H1 (cell line): ENCODE measurements around the gene ADAMTS9. TPM values are rescaled to one million over a fixed set of nuclear protein-coding genes. Genes with fewer than 3 reads are reported as not detected.

ENCODE experiments used
- CTCF ChIA-PET: fragments of 300-600 bp; sonication (Branson Sonifier 250); formaldehyde crosslinking; loops from one replicate; lab custom pipeline; 2021; ENCODE audit not compliant: partially characterized antibody; lab: Charles Lee
- POLR2A ChIA-PET: fragments of 300-600 bp; sonication (Branson Sonifier 250); formaldehyde crosslinking; loops from one replicate; lab custom pipeline; 2021; ENCODE audit warnings: inconsistent platforms; ENCODE audit not compliant: partially characterized antibody; lab: Charles Lee
- DNase-seq, 2 experiments: peaks; one replicate each; pipeline versions ENCODE4 v3.0.0 to v3.0.0-alpha.2; 2010 to 2022; ENCODE audit warnings: low spot score in 2 of 2, low read depth in 1 of 2, mixed read lengths in 1 of 2
- FAIRE-seq: peaks from 2 replicates; lab custom pipeline; 2011; peaks lifted over from hg19 to GRCh38; lab: Jason Lieb, UNC
- H2AFZ ChIP-seq: 2 replicates; pipeline ENCODE4 v1.8.1; 2012; ENCODE audit warnings: low read length, inconsistent platforms
- H2AK5ac ChIP-seq: 2 replicates; pipeline ENCODE4 v1.6.1; 2013; ENCODE audit warnings: low read depth, low read length
- H2BK120ac ChIP-seq: replicated peaks from 2 replicates; pipeline ENCODE3; 2013; ENCODE audit warnings: low read depth, low read length, inconsistent platforms
- H2BK12ac ChIP-seq: 2 replicates; pipeline ENCODE4 v1.6.1; 2013; ENCODE audit warnings: low read depth, low read length
- H2BK15ac ChIP-seq: 2 replicates; pipeline ENCODE4 v1.6.1; 2013; ENCODE audit warnings: low read length
- H2BK20ac ChIP-seq: 2 replicates; pipeline ENCODE4 v1.6.1; 2013; ENCODE audit warnings: low read length
- H2BK5ac ChIP-seq: 2 replicates; pipeline ENCODE4 v1.6.1; 2013; ENCODE audit warnings: low read depth, low read length
- H3K14ac ChIP-seq: 2 replicates; pipeline ENCODE4 v1.6.1; 2013; ENCODE audit warnings: inconsistent platforms; ENCODE audit not compliant: insufficient read length
- H3K18ac ChIP-seq: 2 replicates; pipeline ENCODE4 v1.6.1; 2013; ENCODE audit warnings: low read length; ENCODE audit errors: extremely low read depth
- H3K23ac ChIP-seq: 2 replicates; pipeline ENCODE4 v1.6.1; 2013; ENCODE audit warnings: inconsistent platforms; ENCODE audit not compliant: insufficient read length
- H3K23me2 ChIP-seq: 2 replicates; pipeline ENCODE4 v1.6.1; 2013; ENCODE audit warnings: low read depth, low read length
- H3K27ac ChIP-seq: 2 replicates; pipeline ENCODE4 v1.6.1; 2011; ENCODE audit warnings: low read depth, low read length, inconsistent platforms
- H3K27me3 ChIP-seq, 4 experiments: replicated peaks in 1 of 4; 1 replicate in 1 of 4; 2 replicates in 3 of 4; pipeline versions ENCODE4 v1.6.1 to v1.8.1; 2011 to 2013; ENCODE audit warnings: low read length in 3 of 4, mild to moderate bottlenecking in 3 of 4, inconsistent platforms in 2 of 4, mixed read lengths in 2 of 4, moderate library complexity in 1 of 4; ENCODE audit not compliant: control insufficient read depth in 3 of 4, insufficient read depth in 3 of 4; ENCODE audit errors: extremely low read depth in 1 of 4
- H3K36me3 ChIP-seq, 4 experiments: 2 replicates each; pipeline versions ENCODE4 v1.6.1 to v1.8.1; 2011 to 2013; ENCODE audit warnings: mild to moderate bottlenecking in 4 of 4, low read length in 3 of 4, moderate library complexity in 2 of 4, control low read depth in 1 of 4, inconsistent platforms in 1 of 4; ENCODE audit not compliant: insufficient read depth in 4 of 4, control insufficient read depth in 2 of 4
- H3K4ac ChIP-seq: replicated peaks from 2 replicates; pipeline ENCODE3; 2013; ENCODE audit warnings: low read length, low read depth, mixed read lengths, inconsistent platforms; ENCODE audit not compliant: insufficient read length
- H3K4me1 ChIP-seq, 4 experiments: replicated peaks in 1 of 4; 1 replicate in 1 of 4; 2 replicates in 3 of 4; pipeline versions ENCODE4 v1.6.1 to v1.8.1; 2011 to 2013; ENCODE audit warnings: low read length in 3 of 4, inconsistent platforms in 2 of 4, mixed read lengths in 1 of 4; ENCODE audit not compliant: insufficient read depth in 4 of 4, control insufficient read depth in 3 of 4
- H3K4me2 ChIP-seq, 2 experiments: 2 replicates each; pipeline versions ENCODE4 v1.6.1 to v1.8.1; 2011 to 2013; ENCODE audit warnings: low read depth in 2 of 2, low read length in 2 of 2, control low read depth in 1 of 2, inconsistent platforms in 1 of 2, mild to moderate bottlenecking in 1 of 2; ENCODE audit not compliant: insufficient read depth in 1 of 2
- H3K4me3 ChIP-seq, 4 experiments: fragments of 200-600, 300-600 bp in 1 of 4; sonication (generic), shearing (Covaris generic), sonication (Bioruptor Twin) in 1 of 4; 2 replicates each; pipeline versions ENCODE4 v1.5.1 to v1.8.1; 2011 to 2016; ENCODE audit warnings: low read length in 4 of 4, low read depth in 3 of 4, control low read depth in 2 of 4, inconsistent platforms in 2 of 4, mild to moderate bottlenecking in 2 of 4, mixed read lengths in 1 of 4, moderate library complexity in 1 of 4; ENCODE audit not compliant: insufficient read depth in 2 of 4; ENCODE audit errors: extremely low read depth in 1 of 4
- H3K56ac ChIP-seq: replicated peaks from 2 replicates; pipeline ENCODE3; 2013; ENCODE audit warnings: low read depth, mild to moderate bottlenecking, mixed read lengths, low read length, inconsistent platforms; ENCODE audit not compliant: insufficient read length
- H3K79me1 ChIP-seq: 2 replicates; pipeline ENCODE4 v1.6.1; 2013; ENCODE audit warnings: low read depth, low read length, control low read depth
- H3K79me2 ChIP-seq, 2 experiments: 2 replicates each; pipeline versions ENCODE4 v1.6.1 to v1.8.1; 2012 to 2013; ENCODE audit warnings: low read length in 2 of 2, mild to moderate bottlenecking in 2 of 2, inconsistent platforms in 1 of 2; ENCODE audit not compliant: insufficient read depth in 2 of 2, control insufficient read depth in 1 of 2
- H3K9ac ChIP-seq, 4 experiments: replicated peaks in 1 of 4; 1 replicate in 1 of 4; 2 replicates in 3 of 4; pipeline versions ENCODE4 v1.6.1 to v1.8.1; 2011 to 2013; ENCODE audit warnings: low read depth in 3 of 4, low read length in 3 of 4, control low read depth in 2 of 4, mild to moderate bottlenecking in 2 of 4, moderate library complexity in 2 of 4, inconsistent platforms in 1 of 4; ENCODE audit errors: extremely low read depth in 1 of 4
- H3K9me3 ChIP-seq, 2 experiments: 2 replicates each; pipeline versions ENCODE4 v1.6.1 to v1.8.1; 2012 to 2013; ENCODE audit warnings: mild to moderate bottlenecking in 2 of 2, moderate library complexity in 2 of 2, control low read depth in 1 of 2, inconsistent platforms in 1 of 2, low read depth in 1 of 2, low read length in 1 of 2, mixed read lengths in 1 of 2; ENCODE audit not compliant: insufficient read depth in 2 of 2
- H4K20me1 ChIP-seq, 2 experiments: replicated peaks in 1 of 2; 2 replicates each; pipeline versions ENCODE3 to v1.8.1; 2011 to 2013; ENCODE audit warnings: inconsistent platforms in 2 of 2, low read length in 2 of 2, mild to moderate bottlenecking in 1 of 2; ENCODE audit not compliant: insufficient read depth in 2 of 2, control insufficient read depth in 1 of 2
- H4K5ac ChIP-seq: 2 replicates; pipeline ENCODE4 v1.6.1; 2013; ENCODE audit warnings: low read length, low read depth, mixed read lengths, inconsistent platforms; ENCODE audit not compliant: insufficient read length
- H4K8ac ChIP-seq: 2 replicates; pipeline ENCODE4 v1.8.0; 2013; ENCODE audit warnings: mild to moderate bottlenecking, moderate library complexity, low read length, inconsistent platforms; ENCODE audit not compliant: insufficient read depth; ENCODE audit errors: extremely low read depth
- H4K91ac ChIP-seq: replicated peaks from 2 replicates; pipeline ENCODE3; 2013; ENCODE audit warnings: low read length, mixed read lengths, inconsistent platforms; ENCODE audit not compliant: insufficient read length
- ATF2 ChIP-seq: IDR thresholded peaks from 2 replicates; pipeline ENCODE4 v1.6.1; 2012; ENCODE audit warnings: low read length, inconsistent platforms
- CBX5 ChIP-seq: fragments of 300-800, 300-1000 bp; sonication (generic); IDR thresholded peaks from 2 replicates; pipeline ENCODE4 v1.7.1; 2016; ENCODE audit warnings: antibody characterized with exemption, low read length, low read depth
- EGR1 ChIP-seq: IDR thresholded peaks from 2 replicates; pipeline ENCODE4 v1.6.1; 2011; ENCODE audit warnings: low read depth, low read length, borderline replicate concordance
- KDM5A ChIP-seq: fragments of 200-600 bp; IDR thresholded peaks from 2 replicates; pipeline ENCODE4 v1.7.1; 2012; ENCODE audit warnings: mild to moderate bottlenecking, low read length, inconsistent platforms, mixed read lengths
- POLR2A ChIP-seq, 2 experiments: IDR thresholded peaks; 1 replicate in 1 of 2; 2 replicates in 1 of 2; pipeline ENCODE4 v1.6.1; 2011; ENCODE audit warnings: low read depth in 2 of 2, low read length in 2 of 2, mild to moderate bottlenecking in 2 of 2; ENCODE audit errors: control extremely low read depth in 1 of 2
- RBBP5 ChIP-seq: IDR thresholded peaks from 2 replicates; pipeline ENCODE4 v1.7.1; 2012; ENCODE audit warnings: low read depth, mild to moderate bottlenecking, inconsistent platforms, low read length, moderate library complexity, borderline replicate concordance
- SIN3A ChIP-seq, 2 experiments: IDR thresholded peaks in 1 of 2; conservative IDR thresholded peaks in 1 of 2; 2 replicates each; pipeline ENCODE4 v1.6.1; 2011 to 2012; ENCODE audit warnings: low read length in 2 of 2, improper control_type of control experiment in 1 of 2, low read depth in 1 of 2, mild to moderate bottlenecking in 1 of 2
- SIRT6 ChIP-seq: IDR thresholded peaks from one replicate; pipeline ENCODE4 v1.7.1; 2012; ENCODE audit warnings: low read length, inconsistent platforms
- SP2 ChIP-seq: IDR thresholded peaks from 2 replicates; pipeline ENCODE4 v1.6.1; 2012; ENCODE audit warnings: mild to moderate bottlenecking, low read length, inconsistent platforms
- YY1 ChIP-seq: IDR thresholded peaks from 2 replicates; pipeline ENCODE4 v1.6.1; 2011; ENCODE audit warnings: low read depth, mild to moderate bottlenecking, low read length
- WGBS, 2 experiments: shearing (Covaris generic) in 1 of 2; methylation state at CpG; one replicate each; pipeline versions ENCODE4 v1.1.6 to v1.1.7; 2013 to 2015; ENCODE audit warnings: low lambda C conversion rate in 2 of 2, mixed read lengths in 2 of 2, inconsistent platforms in 1 of 2, low coverage in 1 of 2, missing lambda C conversion rate in 1 of 2; ENCODE audit not compliant: insufficient replicate concordance in 2 of 2, insufficient coverage in 1 of 2, insufficient read length in 1 of 2; ENCODE audit errors: extremely low coverage in 1 of 2, missing lambda C conversion rate in 1 of 2; 5-methylcytosine and 5-hydroxymethylcytosine counted together
- polyA plus RNA-seq, 7 experiments: library from polyadenylated mRNA; depleted of rRNA in 3 of 7; stranded (reverse) in 5 of 7; unstranded in 2 of 7; fragments of >200 nt in 5 of 7; fragments of 200-250 nt in 2 of 7; gene quantifications; 1 replicate in 5 of 7; 2 replicates in 1 of 7; 4 replicates in 1 of 7; pipeline versions ENCODE4 v1.2.1 to v1.2.3, GENCODE V29; 2011 to 2013; ENCODE audit warnings: missing spikeins in 2 of 7, mixed read lengths in 2 of 7
- total RNA-seq: library from RNA; stranded (reverse); fragmentation: NEBNext Ultra II Directional; extraction: Animal tissue kit (Norgen Biotek cat#: 25700); gene quantifications from 2 replicates; pipeline ENCODE4 v1.2.1, GENCODE V29; 2021

ADAMTS9 gene
- total and polyA plus RNA-seq, 2 of the 8 experiments (the other 6 are each of a cell fraction or from before 2014, with no cell fraction given) = 0.20 to 0.41 TPM

- Histone ChIP-seq H2BK15ac (no peak overlapping the region), H2AK5ac (no peak overlapping the region), H4K91ac (no peak overlapping the region), H3K23ac (no peak overlapping the region), H3K56ac (no peak overlapping the region), H4K5ac (no peak overlapping the region), H3K14ac (no peak overlapping the region), H3K23me2 (no peaks in the 10 kb centered on the region; the same call in 1 of the 2 replicates), H2BK5ac (no peak overlapping the region), H3K4ac (no peak overlapping the region), H3K4me1 (0 out of 7 replicates have a peak, but pooled peaks cover 0 to 3% (median 0%) of the 10 kb centered on the region in 4 experiments), H2BK12ac (no peak overlapping the region), H3K18ac (no peak overlapping the region), H3K4me2 (no peak overlapping the region), H4K8ac (no peak overlapping the region), H2BK120ac (no peak overlapping the region), H3K79me1 (no peaks in the 10 kb centered on the region), H2BK20ac (no peak overlapping the region), H3K9ac (no peak overlapping the region), H3K9me3 (no peaks in the 10 kb centered on the region), H3K4me3 (no peak overlapping the region), H3K36me3 (no peaks in the 10 kb centered on the region), H3K27me3 (no peaks in the 10 kb centered on the region), H4K20me1 (no peaks in the 10 kb centered on the region), H3K79me2 (no peaks in the 10 kb centered on the region), H3K27ac (no peak overlapping the region), H2AFZ (no peak overlapping the region)
- 74% methylated on average over 7 of the region's 7 CpGs; no CpG with 5 or more reads in 1 of the 2 experiments for WGBS, 2 experiments
- TF ChIP-seq POLR2A (IDR thresholded peaks at IDR 0.05; ENCODE audit: control extremely low read depth in 1 of 2, low read depth in 2 of 2, low read length in 2 of 2) (no peak), ATF2 (no peak), SIRT6 (no peak), YY1 (no peak), SIN3A (conservative IDR thresholded peaks at IDR 0.05 in 1 of 2, IDR thresholded peaks at IDR 0.05 in 1 of 2; ENCODE audit: low read depth in 1 of 2, low read length in 2 of 2) (no peak), EGR1 (no peak), RBBP5 (no peak), CBX5 (no peak), KDM5A (no peak), SP2 (no peak)
- DNase-seq (no peak), FAIRE-seq (no peak)
- ChIA-PET CTCF (interaction anchor here (1.2 kb wide), 1 partner anchor 26 kb away, joined by 3 read pairs; no protein-coding TSS in a partner anchor), POLR2A (no interaction called here)
Observed at GRCh38 chr3:64559588-64559987, 128.2 kb downstream of the ADAMTS9 start.
